ENCODE measurements around the gene NANS.

- TF ChIP-seq, protein P1, sequence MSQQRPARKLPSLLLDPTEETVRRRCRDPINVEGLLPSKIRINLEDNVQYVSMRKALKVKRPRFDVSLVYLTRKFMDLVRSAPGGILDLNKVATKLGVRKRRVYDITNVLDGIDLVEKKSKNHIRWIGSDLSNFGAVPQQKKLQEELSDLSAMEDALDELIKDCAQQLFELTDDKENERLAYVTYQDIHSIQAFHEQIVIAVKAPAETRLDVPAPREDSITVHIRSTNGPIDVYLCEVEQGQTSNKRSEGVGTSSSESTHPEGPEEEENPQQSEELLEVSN (IDR thresholded peaks at IDR 0.05): no peak
- TF ChIP-seq EP300 (IDR thresholded peaks at IDR 0.05; ENCODE audit: borderline replicate concordance in 1 of 2, low read depth in 2 of 2, low read length in 2 of 2): no peak
- TF ChIP-seq BCL11A (IDR thresholded peaks at IDR 0.05; ENCODE audit: low read depth in 2 of 2, low read length in 2 of 2): no peak
- TF ChIP-seq, protein P2, sequence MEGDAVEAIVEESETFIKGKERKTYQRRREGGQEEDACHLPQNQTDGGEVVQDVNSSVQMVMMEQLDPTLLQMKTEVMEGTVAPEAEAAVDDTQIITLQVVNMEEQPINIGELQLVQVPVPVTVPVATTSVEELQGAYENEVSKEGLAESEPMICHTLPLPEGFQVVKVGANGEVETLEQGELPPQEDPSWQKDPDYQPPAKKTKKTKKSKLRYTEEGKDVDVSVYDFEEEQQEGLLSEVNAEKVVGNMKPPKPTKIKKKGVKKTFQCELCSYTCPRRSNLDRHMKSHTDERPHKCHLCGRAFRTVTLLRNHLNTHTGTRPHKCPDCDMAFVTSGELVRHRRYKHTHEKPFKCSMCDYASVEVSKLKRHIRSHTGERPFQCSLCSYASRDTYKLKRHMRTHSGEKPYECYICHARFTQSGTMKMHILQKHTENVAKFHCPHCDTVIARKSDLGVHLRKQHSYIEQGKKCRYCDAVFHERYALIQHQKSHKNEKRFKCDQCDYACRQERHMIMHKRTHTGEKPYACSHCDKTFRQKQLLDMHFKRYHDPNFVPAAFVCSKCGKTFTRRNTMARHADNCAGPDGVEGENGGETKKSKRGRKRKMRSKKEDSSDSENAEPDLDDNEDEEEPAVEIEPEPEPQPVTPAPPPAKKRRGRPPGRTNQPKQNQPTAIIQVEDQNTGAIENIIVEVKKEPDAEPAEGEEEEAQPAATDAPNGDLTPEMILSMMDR (IDR thresholded peaks at IDR 0.05; ENCODE audit: control extremely low read depth in 1 of 3, insufficient read depth in 1 of 3, low read depth in 1 of 3, low read length in 3 of 3): no peak
- no peak for TF ChIP-seq YY1 (IDR thresholded peaks at IDR 0.05; ENCODE audit: low read depth, low read length)
- TF ChIP-seq CEBPB (IDR thresholded peaks at IDR 0.05; ENCODE audit: low read depth, low read length): no peak
- no peak for TF ChIP-seq NRF1 (IDR thresholded peaks at IDR 0.05; ENCODE audit: low read depth, low read length)
- TF ChIP-seq CHD1 (IDR thresholded peaks at IDR 0.05; ENCODE audit: low read depth, low read length): no peak
Measured at GRCh38 chr9:98008764-98009163, 47.8 kb upstream of the NANS start.
